ENCODE results near the gene PPBP. TPM values are rescaled to one million over a fixed set of nuclear protein-coding genes. Genes with fewer than 3 reads are reported as not detected.

The PPBP gene
- total and polyA plus RNA-seq, 9 donors: 1.5 to 8.2 (median 4.2) TPM

Other genes starting within 250 kb of the PPBP start
- 4.0 TPM for gene CXCL8, start 247.6 kb downstream of the PPBP start, total RNA-seq
- gene CXCL8, start 247.6 kb downstream of the PPBP start, polyA plus RNA-seq (ENCODE audit: insufficient read depth in 1 of 8, insufficient read length in 8 of 8, low replicate concordance in 1 of 8): 10 to 100 TPM in 1 of 8 donors, 1 to 10 TPM in 7; 1.2 to 10.7 (median 3.2) TPM
- not detected for gene CXCL6, start 151.5 kb downstream of the PPBP start, total RNA-seq
- under 1 TPM in 5 of 8 donors, not detected in 3; 0.09 to 0.26 (median 0.20) TPM for gene CXCL6, start 151.5 kb downstream of the PPBP start, polyA plus RNA-seq (ENCODE audit: insufficient read depth in 1 of 8, insufficient read length in 8 of 8, low replicate concordance in 1 of 8)
- 0.27 TPM for gene PF4V1, start 134.9 kb downstream of the PPBP start, total RNA-seq
- under 1 TPM in 2 of 8 donors, not detected in 6; 0.31 to 0.40 TPM for gene PF4V1, start 134.9 kb downstream of the PPBP start, polyA plus RNA-seq (ENCODE audit: insufficient read depth in 1 of 8, insufficient read length in 8 of 8, low replicate concordance in 1 of 8)
- 0.13 TPM for gene CXCL1, start 118.8 kb downstream of the PPBP start, total RNA-seq
- 1 to 10 TPM in 1 of 8 donors, under 1 TPM in 6, not detected in 1; 0.13 to 1.2 (median 0.41) TPM for gene CXCL1, start 118.8 kb downstream of the PPBP start, polyA plus RNA-seq (ENCODE audit: insufficient read depth in 1 of 8, insufficient read length in 8 of 8, low replicate concordance in 1 of 8)
- gene PF4, start 6.2 kb downstream of the PPBP start, total RNA-seq: 0.62 TPM
- gene PF4, start 6.2 kb downstream of the PPBP start, polyA plus RNA-seq (ENCODE audit: insufficient read depth in 1 of 8, insufficient read length in 8 of 8, low replicate concordance in 1 of 8): 1 to 10 TPM; 1.1 to 3.3 (median 1.6) TPM
- 0.04 TPM for gene CXCL5, start 10.5 kb upstream of the PPBP start, total RNA-seq
- gene CXCL5, start 10.5 kb upstream of the PPBP start, polyA plus RNA-seq (ENCODE audit: insufficient read depth in 1 of 8, insufficient read length in 8 of 8, low replicate concordance in 1 of 8): under 1 TPM; 0.05 to 0.32 (median 0.15) TPM
- gene CXCL3, start 50.5 kb upstream of the PPBP start, total RNA-seq: 0.18 TPM
- under 1 TPM in 6 of 8 donors, not detected in 2; 0.17 to 0.84 (median 0.27) TPM for gene CXCL3, start 50.5 kb upstream of the PPBP start, polyA plus RNA-seq (ENCODE audit: insufficient read depth in 1 of 8, insufficient read length in 8 of 8, low replicate concordance in 1 of 8)
- gene CXCL2, start 111.0 kb upstream of the PPBP start, total RNA-seq: 0.66 TPM
- 1 to 10 TPM in 6 of 8 donors, under 1 TPM in 2; 0.44 to 2.1 (median 1.4) TPM for gene CXCL2, start 111.0 kb upstream of the PPBP start, polyA plus RNA-seq (ENCODE audit: insufficient read depth in 1 of 8, insufficient read length in 8 of 8, low replicate concordance in 1 of 8)
- 17.7 TPM for gene MTHFD2L, start 169.9 kb upstream of the PPBP start, total RNA-seq
- 10 to 100 TPM; 11.7 to 16.8 (median 13.7) TPM for gene MTHFD2L, start 169.9 kb upstream of the PPBP start, polyA plus RNA-seq (ENCODE audit: insufficient read depth in 1 of 8, insufficient read length in 8 of 8, low replicate concordance in 1 of 8)

Measured in muscle of leg (tissue), 9 donors.